HPDE6-E6E7 (cell line): Measurements from ENCODE around the gene ARMH1.
"Not testable (repeated sequence)": the region's sequence is repeated elsewhere in the genome, so short reads cannot be mapped to it uniquely, and the experiment has no call there.

Experiments
- DNase-seq: peaks from one replicate; pipeline ENCODE4 v3.0.0; 2011; ENCODE audit warnings: missing footprints; ENCODE audit errors: extremely low spot score

The ARMH1 gene

DNA sequence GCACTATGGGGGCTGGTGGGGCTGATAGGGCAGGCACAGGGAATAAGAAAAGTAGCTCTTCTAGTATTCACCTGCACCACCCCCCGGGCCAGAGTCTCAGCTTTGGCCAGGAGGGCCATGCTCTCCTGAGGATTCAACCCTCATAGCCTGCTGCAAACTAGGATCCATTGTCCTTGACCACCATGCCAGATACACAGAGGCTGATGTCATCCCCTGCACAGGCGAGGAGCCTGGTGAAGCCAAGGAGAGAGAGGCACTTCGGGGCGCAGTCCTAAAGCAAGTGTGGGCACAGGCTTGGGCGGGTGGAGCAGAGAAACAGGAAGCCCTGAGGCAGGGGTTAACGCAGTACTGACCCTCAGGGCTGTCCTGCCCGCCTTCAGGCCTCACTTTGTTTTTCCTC lies 29.7 kb upstream of the ARMH1 start:
- DNase-seq: no peak

DNA sequence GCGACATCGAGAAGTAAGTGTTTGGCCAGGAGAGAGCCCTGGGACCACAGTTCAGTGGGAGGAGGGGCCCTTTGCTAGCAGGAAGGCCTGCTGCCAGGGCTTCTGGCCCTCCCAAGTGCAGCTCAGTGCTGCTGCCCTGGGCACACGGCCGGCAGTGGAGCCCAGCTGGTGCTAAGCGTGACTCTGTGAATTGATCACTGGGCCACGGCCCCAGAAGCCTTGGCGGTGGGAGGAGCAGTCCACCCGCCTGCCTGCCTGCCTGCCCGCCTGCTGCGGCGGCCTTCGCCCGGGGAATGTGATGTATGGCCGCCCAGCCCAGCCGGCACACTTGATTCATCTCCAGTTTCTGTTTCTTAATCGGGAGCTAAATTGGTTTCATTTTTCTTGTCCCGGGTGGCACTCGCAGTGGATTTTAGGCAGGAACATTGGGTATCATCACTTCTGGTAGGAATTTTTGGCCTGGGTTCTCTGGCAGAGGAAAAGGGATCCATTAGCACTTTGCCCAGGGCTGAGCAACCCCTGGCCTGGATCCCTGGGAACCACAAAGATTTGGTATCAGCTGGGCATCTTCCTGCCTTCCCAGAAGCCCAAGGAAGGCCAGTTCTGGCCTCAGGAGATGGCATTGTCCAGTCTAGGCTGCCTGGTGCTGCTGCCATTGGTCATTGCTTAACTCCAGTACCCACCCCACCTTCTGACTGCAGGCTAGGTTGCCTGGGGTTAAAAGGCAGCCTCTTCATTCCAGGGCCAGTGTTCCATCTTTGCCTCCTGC lies 28.9 kb upstream of the ARMH1 start:
- no peak for DNase-seq

DNA sequence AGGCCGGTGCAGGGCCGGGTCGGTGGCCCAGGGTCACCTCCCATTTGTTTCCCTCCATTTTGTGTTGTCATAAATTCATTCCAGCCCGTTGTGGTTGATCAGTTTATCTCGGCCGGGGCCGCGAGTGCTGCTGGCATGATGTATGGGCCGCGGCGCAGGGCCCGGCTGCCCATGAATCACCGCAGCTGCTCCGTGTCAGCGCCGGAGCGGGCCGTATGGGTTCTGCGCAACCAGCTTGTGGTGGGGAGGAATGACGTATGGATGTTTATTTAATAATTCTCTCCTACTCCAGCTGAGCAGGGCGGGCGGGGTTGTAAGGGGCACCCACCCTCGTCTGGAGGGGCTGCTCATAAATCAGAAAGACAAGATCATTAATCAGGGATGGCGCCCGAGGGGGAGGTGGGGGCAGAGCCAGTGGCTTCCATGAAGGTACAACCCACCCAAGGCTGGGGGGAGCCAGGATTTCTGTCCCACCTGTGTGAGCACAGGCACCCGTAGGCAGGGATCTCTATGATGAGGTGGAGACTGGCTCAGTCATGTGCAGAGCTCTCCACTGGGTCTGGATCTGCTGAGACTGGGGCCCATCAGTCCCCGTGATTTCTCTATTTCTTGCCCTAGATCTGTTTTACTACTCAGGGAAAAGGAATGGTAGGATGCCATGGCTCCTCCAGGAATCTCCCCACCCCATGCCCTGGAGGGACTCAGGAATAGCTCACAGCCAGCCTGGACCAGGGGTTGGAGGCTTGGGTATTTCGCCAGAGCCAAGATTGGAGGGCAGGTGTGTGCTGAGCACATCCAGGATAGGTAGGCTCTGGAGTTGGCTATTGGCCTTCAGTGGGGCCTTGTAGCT lies 28.0 kb upstream of the ARMH1 start:
- no peak for DNase-seq

DNA sequence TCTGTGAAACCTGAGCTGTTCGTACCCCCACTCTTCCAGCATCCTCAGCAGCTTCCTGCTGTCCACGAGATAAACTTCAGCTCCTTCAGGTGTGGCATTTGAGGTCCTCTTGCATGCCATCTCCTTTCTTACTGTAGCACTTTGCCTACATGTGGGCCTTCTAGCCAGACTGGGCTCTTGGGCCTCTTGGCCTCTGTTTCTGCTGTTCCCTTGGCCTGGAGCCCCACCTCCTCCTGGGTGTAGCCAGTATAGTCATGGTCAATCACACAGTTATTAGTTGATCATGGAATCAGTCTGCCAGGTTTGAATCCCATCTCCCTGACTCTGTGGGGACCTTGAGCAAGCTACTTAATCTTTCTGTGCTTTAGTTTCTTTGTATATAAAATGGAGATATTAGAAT lies 26.6 kb upstream of the ARMH1 start:
- DNase-seq: no peak

DNA sequence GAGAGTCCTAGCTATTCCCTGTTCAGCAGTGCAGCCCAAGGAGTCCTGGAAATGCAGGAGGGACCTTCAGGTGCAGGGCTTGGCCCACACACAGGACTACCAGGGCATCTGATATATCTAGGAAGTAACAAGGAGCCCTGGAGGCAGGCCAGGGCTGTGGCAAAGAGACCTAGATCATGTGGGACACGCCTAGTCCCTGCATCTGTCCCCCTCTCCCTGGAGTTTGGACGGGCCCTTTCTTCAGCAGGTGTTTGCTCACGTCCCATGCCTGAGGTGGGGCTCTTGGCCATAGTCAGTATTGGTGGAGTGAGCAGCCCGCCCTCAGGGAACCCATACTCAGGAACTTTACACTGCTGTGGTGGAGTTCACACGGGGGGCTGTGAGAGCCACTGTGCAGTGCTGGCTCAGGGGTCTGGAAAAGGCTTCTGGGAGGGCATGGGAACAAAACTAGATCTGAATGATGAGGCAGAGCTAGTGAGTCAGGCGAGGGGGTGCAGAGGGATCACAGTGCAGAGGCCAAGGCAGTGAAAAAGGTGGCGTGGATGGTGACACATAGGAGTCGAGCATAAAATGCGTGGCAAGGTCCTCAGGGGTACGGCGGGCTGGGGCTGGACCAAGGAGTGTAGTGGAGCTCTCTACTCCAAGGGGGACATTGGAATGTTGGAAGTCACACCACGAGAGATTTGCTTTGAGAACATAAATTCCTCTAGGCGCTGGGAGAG lies 25.8 kb upstream of the ARMH1 start:
- DNase-seq: no peak

DNA sequence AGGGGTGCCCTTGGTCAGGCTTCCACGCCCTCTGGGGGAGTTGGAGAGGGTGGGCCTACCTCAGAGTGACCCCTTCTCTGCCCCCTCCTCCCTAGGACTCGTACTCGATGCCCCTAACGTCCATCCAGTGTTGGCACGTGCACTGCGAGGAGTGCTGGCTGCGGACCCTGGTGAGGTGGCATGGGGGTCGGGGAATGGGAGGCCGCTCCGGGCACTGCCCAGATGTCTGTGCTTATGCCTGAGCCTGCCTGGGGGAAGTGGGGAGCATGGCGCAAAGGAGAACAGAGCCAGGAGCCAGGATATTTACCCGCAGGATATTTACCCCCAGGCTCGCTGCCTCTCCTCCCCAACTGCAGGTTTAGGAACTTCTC lies 24.7 kb upstream of the ARMH1 start:
- DNase-seq: no peak

DNA sequence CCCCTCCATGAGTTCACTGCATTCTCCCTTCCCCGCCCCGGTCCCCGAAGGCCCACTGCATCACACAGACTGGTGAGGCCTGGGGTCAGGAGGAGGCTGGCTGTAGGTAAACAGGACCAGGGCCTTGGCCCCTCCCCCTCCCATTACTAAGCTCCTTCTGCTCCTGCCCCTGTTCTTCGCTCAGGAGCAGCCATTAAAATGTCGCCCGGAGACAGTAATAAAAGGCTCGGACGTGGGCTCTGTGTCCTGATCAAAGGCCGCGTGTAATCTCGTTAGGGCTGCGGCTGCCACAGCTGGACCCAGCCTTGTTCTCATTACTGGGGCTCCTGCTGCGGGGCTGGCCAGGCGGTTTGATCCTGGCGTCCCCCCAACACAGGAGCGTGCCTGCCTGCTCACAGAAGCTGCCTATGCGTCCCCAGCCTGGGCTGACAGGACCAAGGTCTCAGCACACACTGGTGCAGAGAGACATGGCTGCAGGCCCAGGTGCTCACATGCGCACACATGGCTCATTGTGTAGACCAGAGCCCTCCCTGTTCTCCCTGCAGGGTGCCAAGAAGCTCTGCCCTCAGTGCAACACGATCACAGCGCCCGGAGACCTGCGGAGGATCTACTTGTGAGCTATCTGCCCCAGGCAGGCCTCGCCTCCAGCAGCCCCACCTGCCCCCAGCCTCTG lies 24.2 kb upstream of the ARMH1 start:
- DNase-seq: no peak

DNA sequence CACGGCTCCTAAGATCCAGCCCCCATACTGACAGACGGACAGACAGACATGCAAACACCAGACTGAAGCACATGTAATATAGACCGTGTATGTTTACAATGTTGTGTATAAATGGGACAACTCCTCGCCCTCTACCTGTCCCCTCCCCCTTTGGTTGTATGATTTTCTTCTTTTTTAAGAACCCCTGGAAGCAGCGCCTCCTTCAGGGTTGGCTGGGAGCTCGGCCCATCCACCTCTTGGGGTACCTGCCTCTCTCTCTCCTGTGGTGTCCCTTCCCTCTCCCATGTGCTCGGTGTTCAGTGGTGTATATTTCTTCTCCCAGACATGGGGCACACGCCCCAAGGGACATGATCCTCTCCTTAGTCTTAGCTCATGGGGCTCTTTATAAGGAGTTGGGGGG lies 23.4 kb upstream of the ARMH1 start:
- DNase-seq: no peak

DNA sequence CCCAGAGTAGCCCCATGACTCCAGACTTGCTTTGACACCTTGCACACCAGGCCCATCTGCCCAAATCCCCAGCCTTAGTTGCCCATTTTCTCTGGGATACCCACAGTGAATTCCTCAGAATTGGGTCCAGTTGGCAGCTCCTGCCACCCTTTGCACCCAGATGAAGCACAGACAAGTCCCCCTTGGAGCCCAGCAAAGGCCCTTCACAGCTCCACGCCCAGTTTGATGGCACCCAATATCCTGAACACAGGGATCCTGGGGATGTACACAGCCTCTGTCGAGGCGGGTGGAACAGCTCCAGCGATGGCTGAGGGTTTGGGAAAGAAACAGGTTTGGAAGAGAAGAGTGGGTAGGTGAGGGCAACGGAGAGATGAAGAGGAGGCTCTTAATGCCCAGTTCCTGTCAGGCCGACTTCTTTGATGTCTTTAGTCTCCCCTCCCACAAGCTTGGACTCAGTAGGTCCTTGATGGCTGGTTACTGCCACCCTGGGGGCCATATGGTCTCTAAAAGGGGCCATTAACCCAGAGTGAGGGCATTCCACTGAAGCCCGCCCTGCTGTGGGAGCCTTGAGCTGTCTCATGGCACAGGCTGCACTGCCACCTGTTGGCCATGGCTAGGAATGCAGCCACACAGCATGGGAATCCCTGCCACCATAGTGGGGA lies 21.9 kb upstream of the ARMH1 start:
- peak; percentile 66 for DNase-seq

DNA sequence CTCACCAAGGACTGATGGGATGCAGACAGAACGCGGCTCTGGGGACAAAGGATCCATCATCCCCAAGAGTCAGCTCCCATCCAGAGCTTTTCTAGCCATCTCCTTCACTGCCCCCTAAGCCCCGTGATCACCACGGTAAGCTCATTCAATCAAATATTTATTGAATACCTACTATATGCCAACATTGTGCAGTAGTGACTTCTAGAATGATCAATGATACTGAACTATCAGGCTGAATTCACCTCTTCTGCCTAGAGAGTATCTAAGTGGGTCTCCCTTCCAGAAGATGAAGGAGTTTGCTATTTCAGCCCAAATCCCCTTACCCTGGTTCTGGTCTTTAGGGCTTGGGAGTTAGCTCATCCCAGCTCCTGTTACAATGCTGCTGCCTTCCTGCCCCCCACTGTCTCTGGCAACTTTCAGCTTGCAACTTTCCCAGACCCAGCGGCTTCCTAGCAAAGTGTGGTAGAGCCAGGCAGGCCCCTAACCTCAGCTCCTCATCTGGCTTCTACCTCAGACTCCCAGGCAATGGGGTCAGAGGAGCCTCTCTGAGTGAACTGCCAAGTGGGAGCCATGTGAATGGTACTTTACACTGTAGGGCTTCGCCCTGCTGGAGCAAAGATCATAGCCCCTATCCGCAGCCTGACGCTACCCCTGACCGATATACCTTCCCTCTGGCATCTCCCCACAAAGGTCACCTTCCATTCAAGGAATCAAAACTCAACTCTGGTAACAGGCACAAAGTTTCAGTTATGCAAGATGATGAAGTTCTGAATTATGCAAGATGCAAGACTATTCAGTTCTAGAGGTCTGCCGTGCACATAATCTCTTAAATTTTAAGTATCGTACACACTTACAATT lies 21.2 kb upstream of the ARMH1 start:
- DNase-seq: no peak

DNA sequence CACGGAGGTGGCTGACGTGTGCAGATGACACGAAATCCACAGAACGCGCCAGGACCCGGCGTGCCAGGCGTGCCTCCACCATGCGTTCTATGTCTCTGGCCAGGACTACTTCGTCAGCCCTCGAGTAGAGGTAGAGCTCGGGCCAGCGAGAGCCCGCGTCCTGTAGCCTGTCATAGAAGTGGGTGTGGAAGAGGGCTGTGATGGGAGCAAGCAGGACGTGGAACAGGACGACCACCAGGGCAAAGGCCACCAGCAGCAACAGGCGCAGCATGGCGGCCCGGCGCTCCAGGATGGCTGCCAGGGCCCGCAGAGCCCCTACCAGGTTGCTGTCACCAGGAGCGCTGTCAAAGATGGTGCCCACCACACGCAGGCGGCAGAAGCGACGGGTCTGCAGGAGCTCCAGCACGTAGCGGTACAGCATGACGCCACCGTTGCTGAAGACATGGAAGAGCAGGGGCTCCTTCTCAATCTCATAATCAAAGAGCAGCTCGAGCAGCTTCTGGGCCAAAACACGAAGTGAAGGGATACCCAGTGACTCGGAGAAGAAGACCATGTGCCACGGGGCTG lies 19.8 kb upstream of the ARMH1 start:
- no peak for DNase-seq

DNA sequence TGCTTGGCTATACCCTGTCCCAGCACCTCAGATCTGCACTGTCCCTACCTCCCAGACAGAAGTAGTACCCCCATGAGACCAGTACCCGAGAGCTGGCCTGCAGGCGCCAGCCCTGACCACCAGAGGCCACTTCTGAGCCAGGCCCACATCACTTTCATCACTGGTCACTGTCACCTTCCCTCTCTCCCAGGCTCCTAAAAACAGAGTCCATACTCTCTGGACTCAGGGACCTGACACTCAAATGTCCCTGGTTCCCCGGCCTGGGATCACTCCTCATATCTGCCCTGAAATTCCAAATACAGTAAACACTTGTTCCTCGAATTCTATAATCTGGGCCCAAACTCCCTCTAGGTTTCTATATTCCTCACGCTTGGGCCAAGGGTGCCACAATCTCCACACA lies 18.9 kb upstream of the ARMH1 start:
- DNase-seq: peak; percentile 38

DNA sequence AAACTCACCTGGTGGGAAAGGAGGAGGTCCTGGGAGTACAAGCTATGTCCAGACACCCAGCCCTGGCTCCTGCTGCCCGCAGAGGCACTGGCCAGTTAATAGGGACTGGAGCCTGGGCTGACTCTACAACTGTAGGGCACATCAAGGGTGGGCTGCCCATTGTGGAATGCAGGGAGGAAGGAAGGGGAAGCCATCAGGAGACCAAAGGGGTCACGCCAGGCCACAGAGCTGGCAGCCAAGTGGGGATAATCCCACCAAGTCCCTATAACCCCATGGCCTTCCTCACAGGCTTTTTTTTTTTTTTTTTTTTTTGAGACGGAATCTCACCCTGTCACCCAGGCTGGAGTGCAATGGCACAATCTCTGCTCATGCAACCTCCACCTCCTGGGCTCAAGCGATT lies 14.9 kb upstream of the ARMH1 start:
- no peak for DNase-seq

DNA sequence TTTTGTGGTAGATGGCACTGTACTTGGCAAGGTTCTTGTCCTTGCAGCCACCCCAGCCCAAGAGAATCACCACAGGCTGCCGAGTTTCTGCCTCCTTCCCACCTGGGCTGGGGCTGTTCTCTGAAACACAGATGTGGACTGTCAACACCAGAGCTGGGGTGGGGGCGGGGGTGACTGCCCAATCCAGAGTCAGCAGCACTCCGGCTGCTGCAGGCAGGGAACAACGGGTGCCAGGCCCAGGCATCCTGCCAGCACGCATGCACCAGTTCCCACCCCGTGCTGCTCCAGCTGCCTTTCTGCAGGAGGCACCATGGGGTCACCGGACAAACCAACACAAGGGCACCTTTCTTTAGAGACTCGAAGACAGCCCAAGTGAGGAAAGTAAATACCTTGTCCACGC lies 14.3 kb upstream of the ARMH1 start:
- no peak for DNase-seq

DNA sequence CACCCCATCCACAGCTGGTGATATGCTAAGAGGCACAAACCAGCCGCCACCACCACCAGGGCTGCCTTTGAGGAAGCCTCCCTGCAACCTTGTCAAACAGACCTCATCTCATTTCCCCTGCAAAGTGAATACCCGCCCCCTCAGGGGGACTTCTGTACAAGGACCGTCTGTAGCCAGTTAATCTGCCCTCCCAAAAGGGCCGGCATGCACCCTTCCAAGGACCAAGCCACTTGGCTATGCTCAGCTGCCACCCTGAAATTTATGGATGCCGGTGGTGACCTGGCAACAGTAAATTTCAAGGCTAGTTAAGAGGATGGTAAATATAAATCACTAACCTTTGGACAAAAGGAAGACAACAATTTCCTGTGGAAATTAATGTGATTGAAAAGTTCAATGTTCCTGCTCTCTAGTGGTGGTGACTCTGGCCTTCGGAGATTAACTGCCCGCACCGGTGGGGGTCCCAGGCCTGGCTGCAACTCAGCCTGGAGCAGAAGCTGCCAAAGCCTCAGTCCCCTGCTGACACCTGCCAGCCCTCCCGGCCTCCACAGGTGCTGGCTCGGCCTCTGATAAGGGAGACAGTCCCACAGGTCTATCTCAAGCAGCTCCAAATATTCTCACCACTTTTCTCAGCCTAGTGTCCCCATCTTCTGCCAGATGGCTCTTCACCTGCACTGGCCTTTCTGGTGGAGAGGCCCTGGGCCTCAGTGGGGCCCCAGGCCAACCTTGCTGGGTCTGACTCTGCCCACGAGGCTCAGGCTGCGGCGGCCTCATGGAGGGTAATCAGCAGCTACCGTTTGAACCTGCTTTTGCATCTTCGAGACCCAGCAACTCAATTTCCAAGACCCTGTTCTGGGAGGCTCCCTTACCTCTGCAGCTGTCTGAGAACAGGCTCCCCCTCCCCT lies 12.5 kb upstream of the ARMH1 start:
- DNase-seq: no peak

DNA sequence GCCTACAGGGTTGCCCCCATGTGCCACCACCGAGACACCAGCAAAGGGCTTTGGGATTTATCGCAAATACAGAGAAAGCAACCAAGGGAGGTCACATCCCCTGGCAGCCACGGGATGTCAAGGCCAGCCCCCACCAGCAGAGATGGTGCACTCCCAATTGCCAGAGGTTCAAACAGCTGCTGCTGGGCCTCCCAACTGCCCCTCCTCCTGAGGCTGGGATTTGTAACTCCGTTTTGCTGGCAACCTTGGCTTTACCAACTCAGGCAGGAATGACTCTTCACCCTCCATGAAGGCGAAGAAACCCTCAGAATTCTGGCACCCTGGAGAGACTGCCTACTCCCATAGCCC lies 11.9 kb upstream of the ARMH1 start:
- DNase-seq: no peak

DNA sequence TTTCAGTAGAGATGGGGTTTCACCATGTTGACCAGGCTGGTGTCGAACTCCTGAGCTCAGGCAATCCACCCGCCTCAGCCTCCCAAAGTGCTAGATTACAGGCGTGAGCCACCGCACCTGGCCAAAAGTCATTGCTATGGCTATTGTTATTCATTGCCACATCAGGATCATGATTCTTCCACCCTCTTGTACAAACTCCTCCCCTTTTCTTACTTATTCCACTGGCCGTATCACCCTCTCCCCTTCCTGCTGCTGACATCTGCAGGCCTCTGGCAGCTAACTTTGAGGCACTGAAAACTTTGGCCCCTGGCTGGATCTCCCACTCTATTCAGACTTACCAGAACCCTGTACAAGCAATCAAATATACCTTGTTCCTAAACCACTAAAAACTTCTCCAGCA lies 11.1 kb upstream of the ARMH1 start:
- DNase-seq: no peak

DNA sequence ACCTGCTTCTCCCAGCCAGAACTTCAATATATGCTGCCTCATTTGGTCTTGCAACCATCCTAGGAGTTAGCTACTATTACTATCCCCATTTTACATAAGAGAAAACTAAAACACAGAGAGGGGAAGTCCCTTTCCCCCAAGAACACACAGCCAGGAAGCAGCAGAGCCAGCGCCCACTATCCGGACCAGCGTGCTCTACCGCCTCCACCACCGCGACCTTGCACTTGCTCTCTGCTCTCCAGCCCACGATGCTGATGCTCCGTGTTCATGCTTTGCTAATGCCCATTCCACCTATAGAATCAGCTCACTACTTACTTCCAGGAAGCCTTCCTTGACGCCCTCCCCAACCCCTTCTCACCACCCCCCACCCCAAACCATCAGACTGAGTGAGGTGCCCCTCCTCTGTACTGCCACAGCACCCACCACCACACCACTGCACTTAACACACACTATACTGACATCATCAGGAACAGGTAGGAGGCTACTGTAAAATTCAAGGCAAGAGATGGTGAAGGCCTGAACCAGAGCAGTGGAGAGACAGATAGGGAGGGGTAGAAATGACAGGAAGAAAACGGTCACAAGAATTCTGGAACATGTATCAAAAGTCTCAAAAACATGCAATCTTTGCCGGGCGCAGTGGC lies 9.7 kb upstream of the ARMH1 start:
- no peak for DNase-seq

DNA sequence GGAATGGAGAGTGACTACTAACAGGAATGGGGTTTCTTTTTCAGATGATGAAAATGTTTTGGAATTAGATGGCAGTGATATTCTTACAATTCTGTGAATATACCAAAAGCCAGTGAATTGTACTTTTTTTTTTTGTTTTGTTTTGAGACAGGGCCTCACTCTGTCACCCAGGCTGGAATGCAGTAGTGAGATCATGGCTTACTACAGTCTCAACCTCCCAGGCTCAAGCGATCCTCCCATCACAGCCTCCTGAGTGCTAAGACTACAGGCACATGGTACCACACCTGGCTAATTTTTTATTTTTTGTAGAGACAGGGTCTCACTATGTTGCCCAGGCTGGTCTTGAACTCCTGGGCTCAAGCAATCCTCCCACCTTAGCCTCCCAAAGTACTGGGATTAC lies 7.8 kb upstream of the ARMH1 start:
- DNase-seq: not testable (repeated sequence)
